Keratinocyte (primary cell): ENCODE data around the gene COG5.

Experiments used
- EZH2 ChIP-seq: IDR thresholded peaks from one replicate; pipeline ENCODE4 v1.6.1; 2012; ENCODE audit warnings: inconsistent platforms, mild to moderate bottlenecking, low read length, moderate library complexity
- TF ChIP-seq, protein P1 (sequence below), 3 experiments: IDR thresholded peaks in 1 of 3; conservative IDR thresholded peaks in 1 of 3; optimal IDR thresholded peaks in 1 of 3; 2 replicates in 2 of 3; 3 replicates in 1 of 3; pipeline versions ENCODE3 to v1.5.1; 2011; ENCODE audit warnings: low read length in 3 of 3, mild to moderate bottlenecking in 3 of 3, moderate library complexity in 2 of 3, control low read depth in 1 of 3, inconsistent platforms in 1 of 3; ENCODE audit not compliant: insufficient read depth in 2 of 3; ENCODE audit errors: extremely low read depth in 1 of 3

DNA sequence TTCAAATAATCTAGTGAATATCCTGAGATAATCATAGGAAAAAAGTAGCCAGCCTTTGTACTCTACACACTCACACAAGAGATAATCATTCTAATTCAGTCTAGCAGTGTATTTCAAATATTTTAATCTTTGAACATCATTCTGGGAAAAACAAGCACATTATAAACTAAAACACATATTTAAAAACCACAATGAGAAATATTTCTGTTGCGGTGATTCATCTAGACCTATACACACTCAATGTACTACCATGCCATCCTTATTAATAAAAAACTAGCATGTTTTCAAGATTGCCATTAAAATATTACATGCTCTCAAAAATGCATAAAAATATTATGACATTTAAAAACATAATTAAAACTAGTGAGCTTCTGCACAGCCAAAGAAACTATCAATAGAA is 11.8 kb downstream of the COG5 start:
- TF ChIP-seq, protein P1, sequence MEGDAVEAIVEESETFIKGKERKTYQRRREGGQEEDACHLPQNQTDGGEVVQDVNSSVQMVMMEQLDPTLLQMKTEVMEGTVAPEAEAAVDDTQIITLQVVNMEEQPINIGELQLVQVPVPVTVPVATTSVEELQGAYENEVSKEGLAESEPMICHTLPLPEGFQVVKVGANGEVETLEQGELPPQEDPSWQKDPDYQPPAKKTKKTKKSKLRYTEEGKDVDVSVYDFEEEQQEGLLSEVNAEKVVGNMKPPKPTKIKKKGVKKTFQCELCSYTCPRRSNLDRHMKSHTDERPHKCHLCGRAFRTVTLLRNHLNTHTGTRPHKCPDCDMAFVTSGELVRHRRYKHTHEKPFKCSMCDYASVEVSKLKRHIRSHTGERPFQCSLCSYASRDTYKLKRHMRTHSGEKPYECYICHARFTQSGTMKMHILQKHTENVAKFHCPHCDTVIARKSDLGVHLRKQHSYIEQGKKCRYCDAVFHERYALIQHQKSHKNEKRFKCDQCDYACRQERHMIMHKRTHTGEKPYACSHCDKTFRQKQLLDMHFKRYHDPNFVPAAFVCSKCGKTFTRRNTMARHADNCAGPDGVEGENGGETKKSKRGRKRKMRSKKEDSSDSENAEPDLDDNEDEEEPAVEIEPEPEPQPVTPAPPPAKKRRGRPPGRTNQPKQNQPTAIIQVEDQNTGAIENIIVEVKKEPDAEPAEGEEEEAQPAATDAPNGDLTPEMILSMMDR (optimal IDR thresholded peaks at IDR 0.05 in 1 of 3, IDR thresholded peaks at IDR 0.05 in 1 of 3, conservative IDR thresholded peaks at IDR 0.05 in 1 of 3; ENCODE audit: extremely low read depth in 1 of 3, insufficient read depth in 2 of 3, low read length in 3 of 3) = no peak
- TF ChIP-seq EZH2 = no peak
